H9 (cell line): Measurements from ENCODE around the gene CDSN. TPM values are rescaled to one million over a fixed set of nuclear protein-coding genes. Genes with fewer than 3 reads are reported as not detected.

Experiments
- DNase-seq: peaks from one replicate; pipeline ENCODE4 v3.0.0-alpha.2; 2017
- H2AFZ ChIP-seq: one replicate; pipeline ENCODE4 v1.6.1; 2013; ENCODE audit warnings: mild to moderate bottlenecking, low read length, control low read depth, moderate library complexity
- H2AK5ac ChIP-seq: 2 replicates; pipeline ENCODE4 v1.6.1; 2013; ENCODE audit warnings: low read length, control low read depth, mixed read lengths; ENCODE audit not compliant: insufficient read length
- H2BK120ac ChIP-seq: one replicate; pipeline ENCODE4 v1.6.1; 2013; ENCODE audit warnings: low read depth, mild to moderate bottlenecking, low read length, control low read depth, inconsistent platforms; ENCODE audit not compliant: poor library complexity, severe bottlenecking
- H2BK12ac ChIP-seq: 2 replicates; pipeline ENCODE4 v1.6.1; 2013; ENCODE audit warnings: low read length, control low read depth, mixed read lengths, low read depth; ENCODE audit not compliant: insufficient read length
- H2BK15ac ChIP-seq: 2 replicates; pipeline ENCODE4 v1.6.1; 2013; ENCODE audit warnings: low read depth, low read length, control low read depth
- H2BK20ac ChIP-seq: one replicate; pipeline ENCODE4 v1.6.1; 2013; ENCODE audit warnings: low read depth, mild to moderate bottlenecking, low read length, control low read depth, inconsistent platforms; ENCODE audit not compliant: poor library complexity, severe bottlenecking
- H2BK5ac ChIP-seq: 2 replicates; pipeline ENCODE4 v1.6.1; 2013; ENCODE audit warnings: low read length, control low read depth, mixed read lengths; ENCODE audit not compliant: insufficient read length
- H3K14ac ChIP-seq: 2 replicates; pipeline ENCODE4 v1.6.1; 2013; ENCODE audit warnings: low read length, control low read depth; ENCODE audit not compliant: insufficient read depth
- H3K18ac ChIP-seq: 2 replicates; pipeline ENCODE4 v1.6.1; 2013; ENCODE audit warnings: low read depth, mild to moderate bottlenecking, mixed read lengths, low read length, control low read depth; ENCODE audit not compliant: insufficient read length
- H3K23ac ChIP-seq: 2 replicates; pipeline ENCODE4 v1.6.1; 2013; ENCODE audit warnings: low read length, control low read depth, mixed read lengths, low read depth; ENCODE audit not compliant: insufficient read length
- H3K23me2 ChIP-seq: 2 replicates; pipeline ENCODE4 v1.6.1; 2013; ENCODE audit warnings: low read depth, mild to moderate bottlenecking, mixed read lengths, low read length, control low read depth; ENCODE audit not compliant: insufficient read length, poor library complexity, severe bottlenecking
- H3K27ac ChIP-seq: 2 replicates; pipeline ENCODE4 v1.5.1; 2013; ENCODE audit warnings: low read length, control low read depth, mixed read lengths, low read depth; ENCODE audit not compliant: insufficient read length
- H3K27me3 ChIP-seq: 2 replicates; pipeline ENCODE4 v1.6.1; 2013; ENCODE audit warnings: low read length, control low read depth, inconsistent platforms; ENCODE audit not compliant: insufficient read depth
- H3K4ac ChIP-seq: 2 replicates; pipeline ENCODE4 v1.6.1; 2013; ENCODE audit warnings: low read depth, mild to moderate bottlenecking, control low read depth, inconsistent platforms, low read length, moderate library complexity
- H3K4me1 ChIP-seq: 2 replicates; pipeline ENCODE4 v1.6.1; 2013; ENCODE audit warnings: low read length, control low read depth, inconsistent platforms; ENCODE audit not compliant: insufficient read depth
- H3K4me2 ChIP-seq: 2 replicates; pipeline ENCODE4 v1.6.1; 2013; ENCODE audit warnings: low read length, control low read depth, mixed read lengths; ENCODE audit not compliant: insufficient read length, insufficient read depth
- H3K56ac ChIP-seq: 2 replicates; pipeline ENCODE4 v1.6.1; 2013; ENCODE audit warnings: low read depth, mild to moderate bottlenecking, mixed read lengths, low read length, control low read depth; ENCODE audit not compliant: insufficient read length
- H3K79me1 ChIP-seq: 2 replicates; pipeline ENCODE4 v1.6.1; 2013; ENCODE audit warnings: low read depth, mild to moderate bottlenecking, moderate library complexity, low read length, control low read depth, inconsistent platforms; ENCODE audit not compliant: insufficient read depth, poor library complexity, severe bottlenecking
- H3K79me2 ChIP-seq: 2 replicates; pipeline ENCODE4 v1.6.1; 2013; ENCODE audit warnings: low read length, control low read depth, inconsistent platforms; ENCODE audit not compliant: insufficient read depth
- H3K9ac ChIP-seq: 2 replicates; pipeline ENCODE4 v1.6.1; 2013; ENCODE audit warnings: low read length, control low read depth, mixed read lengths; ENCODE audit not compliant: insufficient read length; ENCODE audit errors: extremely low read depth
- H3K9me3 ChIP-seq: one replicate; pipeline ENCODE4 v1.6.1; 2013; ENCODE audit warnings: low read depth, low read length, inconsistent platforms; ENCODE audit not compliant: control insufficient read depth
- H3T11ph ChIP-seq: one replicate; pipeline ENCODE4 v1.6.1; 2013; ENCODE audit warnings: mild to moderate bottlenecking, low read length, control low read depth, inconsistent platforms
- H4K20me1 ChIP-seq: one replicate; pipeline ENCODE4 v1.6.1; 2013; ENCODE audit not compliant: control insufficient read depth, insufficient read length, insufficient read depth
- H4K5ac ChIP-seq: 2 replicates; pipeline ENCODE4 v1.6.1; 2013; ENCODE audit warnings: low read depth, mild to moderate bottlenecking, mixed read lengths, low read length, control low read depth; ENCODE audit not compliant: insufficient read length
- H4K8ac ChIP-seq: replicated peaks from 2 replicates; pipeline ENCODE4 v1.6.1; 2013; ENCODE audit warnings: low read length, control low read depth, mixed read lengths, low read depth; ENCODE audit not compliant: insufficient read length
- H4K91ac ChIP-seq: 2 replicates; pipeline ENCODE4 v1.6.1; 2013; ENCODE audit warnings: low read depth, mild to moderate bottlenecking, moderate library complexity, mixed read lengths, low read length, control low read depth; ENCODE audit not compliant: insufficient read length
- H3K27ac Mint-ChIP-seq, 3 experiments: 2 replicates in 2 of 3; 3 replicates in 1 of 3; pipeline ENCODE4 v1.8.0; 2020 to 2021; ENCODE audit warnings: mixed read lengths in 3 of 3, mild to moderate bottlenecking in 1 of 3, moderate library complexity in 1 of 3
- H3K27me3 Mint-ChIP-seq: 2 replicates; pipeline ENCODE4 v1.8.0; 2021; ENCODE audit warnings: low read depth, mild to moderate bottlenecking, moderate library complexity, mixed read lengths
- H3K36me3 Mint-ChIP-seq, 3 experiments: 2 replicates in 2 of 3; 3 replicates in 1 of 3; pipeline ENCODE4 v1.8.0; 2020 to 2021; ENCODE audit warnings: low read depth in 3 of 3, mixed read lengths in 3 of 3; ENCODE audit not compliant: insufficient read depth in 1 of 3
- H3K4me1 Mint-ChIP-seq, 2 experiments: 2 replicates each; pipeline ENCODE4 v1.8.0; 2020; ENCODE audit warnings: mixed read lengths in 2 of 2
- H3K4me3 Mint-ChIP-seq, 2 experiments: 2 replicates in 1 of 2; 3 replicates in 1 of 2; pipeline ENCODE4 v1.8.0; 2020 to 2021; ENCODE audit warnings: mild to moderate bottlenecking in 2 of 2, mixed read lengths in 2 of 2, moderate library complexity in 1 of 2
- H3K9me3 Mint-ChIP-seq, 2 experiments: 2 replicates in 1 of 2; 3 replicates in 1 of 2; pipeline ENCODE4 v1.8.0; 2020; ENCODE audit warnings: mild to moderate bottlenecking in 2 of 2, mixed read lengths in 2 of 2, moderate library complexity in 1 of 2
- CTCF ChIP-seq: fragments of 200-600 bp; sonication (generic); conservative IDR thresholded peaks from 3 replicates; pipeline ENCODE4 v1.8.0; 2021; ENCODE audit warnings: antibody characterized with exemption, mild to moderate bottlenecking
- WGBS: extraction: QIAGEN DNeasy Blood & Tissue Kit; methylation state at CpG from one replicate; pipeline ENCODE4 v1.1.7; 2013; ENCODE audit warnings: missing lambda C conversion rate, low lambda C conversion rate, mixed read lengths; ENCODE audit not compliant: insufficient read length; ENCODE audit errors: extremely low coverage; 5-methylcytosine and 5-hydroxymethylcytosine counted together
- total RNA-seq: library from RNA; stranded (reverse); gene quantifications from 2 replicates; pipeline ENCODE4 v1.2.1, GENCODE V29; 2021

Gene CDSN
- total RNA-seq, 1 experiment from 2014 or later, result not detected

GRCh38 chr6:31122791-31123706, 2.8 kb upstream of the CDSN start:
- H3K9ac ChIP-seq, result no peak overlapping the region
- H3K18ac ChIP-seq, result no peak overlapping the region
- no peaks in the 10 kb centered on the region for H3K27me3 ChIP-seq
- H3K4me2 ChIP-seq, result no peak overlapping the region
- DNase-seq, result no peak
- Mint-ChIP-seq H3K4me3 (no peak overlapping the region), H3K4me1 (peaks cover 24 to 27% of the 10 kb centered on the region in 2 experiments), H3K9me3 (no peaks in the 10 kb centered on the region; a peak in 1 of 5 replicates), H3K27ac (no peak overlapping the region; a peak in 1 of 7 replicates), H3K36me3 (no peaks in the 10 kb centered on the region), H3K27me3 (peaks cover 12% of the 10 kb centered on the region)
- no peaks in the 10 kb centered on the region for H4K20me1 ChIP-seq
- no peak overlapping the region for H2AK5ac ChIP-seq
- no peak overlapping the region for H4K5ac ChIP-seq
- no peaks in the 10 kb centered on the region for H3K23me2 ChIP-seq
- no peak overlapping the region for H3K14ac ChIP-seq
- no peak overlapping the region for H3T11ph ChIP-seq
- H2BK120ac ChIP-seq, result no peak overlapping the region
- H3K9me3 ChIP-seq, result no peaks in the 10 kb centered on the region
- H3K27ac ChIP-seq, result no peak overlapping the region
- no peaks in the 10 kb centered on the region for H3K79me2 ChIP-seq
- no CpG with 5 or more reads among the region's 16 CpGs for WGBS
- H2BK12ac ChIP-seq, result no peak overlapping the region
- no peak overlapping the region for H3K23ac ChIP-seq
- H3K56ac ChIP-seq, result no peak overlapping the region
- H3K79me1 ChIP-seq, result no peaks in the 10 kb centered on the region
- H2BK5ac ChIP-seq, result no peak overlapping the region
- no peak overlapping the region for H4K8ac ChIP-seq
- no peak for TF ChIP-seq CTCF
- H2BK15ac ChIP-seq, result no peak overlapping the region
- H4K91ac ChIP-seq, result no peak overlapping the region
- H2BK20ac ChIP-seq, result no peak overlapping the region
- H2AFZ ChIP-seq, result no peak overlapping the region
- no peaks in the 10 kb centered on the region for H3K4me1 ChIP-seq
- H3K4ac ChIP-seq, result no peak overlapping the region
